LHCN-M2 (cell line): Measurements from ENCODE around the gene ARIH2. TPM values are rescaled to one million over a fixed set of nuclear protein-coding genes. Genes with fewer than 3 reads are reported as not detected.

Experiments used
- DNase-seq: peaks from one replicate; pipeline ENCODE4 v3.0.0-alpha.2; 2012; ENCODE audit warnings: low read depth
- total RNA-seq: library from RNA; depleted of rRNA; stranded (reverse); fragments of >200 nt; gene quantifications from 2 replicates; pipeline ENCODE4 v1.2.3, GENCODE V29; 2014

The ARIH2 gene
- total RNA-seq, 1 experiment from 2014 or later: 84.3 TPM

DNA sequence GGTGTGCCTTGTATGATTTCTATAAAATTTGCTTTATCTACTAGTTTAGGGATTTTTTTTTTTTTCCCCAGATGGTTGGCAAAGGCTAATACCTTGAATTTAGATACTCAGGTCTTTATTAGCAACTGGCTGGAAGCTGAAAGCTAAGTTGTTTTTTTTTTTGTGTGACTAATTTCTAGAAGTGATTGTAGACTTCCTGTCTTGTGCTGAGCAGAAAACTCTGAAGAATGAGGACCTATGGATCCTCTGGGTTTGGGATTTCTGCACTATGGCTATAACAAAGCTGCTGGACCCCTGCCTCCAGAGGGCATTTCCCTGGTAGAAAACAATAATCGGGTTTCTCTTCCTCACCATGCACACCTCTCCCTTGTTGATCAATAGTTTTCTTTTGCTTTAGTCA, 10.0 kb downstream of the ARIH2 start:
- no peak for DNase-seq

DNA sequence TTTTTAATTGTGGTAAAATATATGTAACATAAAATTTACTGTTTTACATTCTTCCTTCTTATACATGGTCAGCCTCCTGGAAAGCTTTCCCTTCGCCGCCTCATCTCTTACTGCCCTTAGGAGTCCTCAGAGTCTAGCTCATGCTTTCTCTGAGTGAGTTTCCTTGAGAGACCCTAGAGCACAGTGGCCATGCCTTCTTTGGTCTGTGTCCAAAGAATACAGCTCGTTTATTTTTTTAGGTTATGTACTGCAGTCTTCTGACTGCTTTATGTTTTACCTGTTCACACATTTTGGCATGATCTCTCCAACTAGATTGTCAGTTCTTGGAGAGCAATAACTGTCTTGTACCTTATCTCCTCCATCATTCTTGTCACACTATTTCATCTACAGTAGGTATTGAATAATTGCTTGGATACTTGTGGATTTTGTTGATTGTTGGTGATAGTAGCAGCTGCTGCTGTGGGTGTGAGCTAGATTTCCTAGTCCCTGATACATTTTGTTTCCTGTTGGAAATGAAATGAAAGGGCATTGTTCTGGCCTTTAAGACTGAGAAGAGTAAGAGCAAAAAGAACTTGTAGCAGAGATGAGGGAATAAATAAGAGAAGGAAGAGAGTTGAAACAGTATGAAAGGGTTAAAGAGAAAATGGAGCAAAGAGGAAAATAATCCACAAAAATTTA, 10.9 kb downstream of the ARIH2 start:
- DNase-seq: peak; percentile 16

DNA sequence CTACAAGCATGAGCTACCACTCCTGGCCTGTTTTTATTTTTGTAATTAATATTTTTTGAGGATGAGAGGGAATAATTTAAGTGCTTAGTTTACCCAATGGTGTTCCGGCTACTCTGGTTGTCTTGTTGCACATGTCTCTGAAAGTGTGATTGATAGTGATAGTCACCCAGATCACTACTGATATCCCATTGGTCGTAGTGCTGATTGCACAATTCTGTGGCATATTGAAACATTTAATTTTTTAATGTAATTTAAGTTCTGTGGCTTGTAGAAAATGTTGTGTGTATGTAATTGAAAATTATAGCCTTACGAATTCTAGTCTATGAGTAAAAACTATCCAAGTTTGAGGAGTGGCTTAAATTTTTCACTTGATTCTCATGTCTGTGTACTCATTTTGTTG, 11.9 kb downstream of the ARIH2 start:
- DNase-seq: no peak

DNA sequence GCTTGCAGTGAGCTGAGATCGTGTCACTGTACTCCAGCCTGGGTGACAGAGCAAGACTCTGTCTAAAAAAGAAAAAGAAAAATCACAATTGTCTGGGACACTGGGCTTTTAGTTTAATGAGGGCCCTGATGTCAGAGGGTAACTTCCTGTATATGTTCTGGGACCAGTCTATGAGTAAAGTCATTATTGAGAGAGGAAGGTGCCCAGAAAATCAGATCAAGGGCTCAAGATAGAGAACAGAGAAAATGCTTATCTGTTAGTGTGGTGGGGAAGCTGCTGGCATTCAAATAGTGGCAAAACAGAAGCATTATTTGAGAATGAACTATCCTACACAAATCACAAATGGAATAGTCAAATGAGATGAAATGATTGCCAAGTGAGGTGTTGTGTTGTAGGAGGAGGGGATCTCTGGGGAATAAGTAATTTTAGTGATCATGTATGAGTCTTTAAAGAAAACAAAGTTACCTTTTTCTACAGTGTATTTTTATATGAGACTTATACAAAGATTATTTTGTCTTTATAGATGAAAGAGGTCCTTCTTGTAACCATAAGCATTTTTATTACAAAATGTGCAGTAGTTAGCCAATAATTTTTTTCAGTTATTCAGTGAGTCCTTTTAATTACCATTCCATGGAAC, 13.4 kb downstream of the ARIH2 start:
- no peak for DNase-seq

GRCh38 chr3:48934333-48934991, 15.8 kb downstream of the ARIH2 start:
- DNase-seq: no peak

- DNase-seq: no peak
These were observed 16.9 kb downstream of the ARIH2 start for GRCh38 chr3:48935530-48935929.

GRCh38 chr3:48938156-48938555, 19.5 kb downstream of the ARIH2 start:
- DNase-seq: no peak

DNA sequence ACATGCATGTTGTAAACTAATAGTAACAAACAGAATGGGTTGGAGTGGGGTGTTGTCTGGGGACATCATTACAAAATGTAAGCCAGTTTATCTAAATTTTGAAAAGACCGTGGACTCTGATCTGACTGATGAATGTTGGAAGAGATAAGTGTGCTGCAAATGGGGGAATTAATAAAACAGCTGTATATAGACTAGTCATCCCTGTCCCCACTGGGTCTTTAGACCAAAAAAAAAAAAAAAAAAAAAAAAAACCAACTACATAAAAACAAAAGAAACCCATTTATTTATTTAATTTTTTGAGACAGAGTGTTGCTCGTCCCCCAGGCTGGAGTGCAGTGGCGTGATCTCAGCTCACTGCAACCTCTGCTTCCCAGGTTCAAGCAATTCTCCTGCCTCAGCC, 20.0 kb downstream of the ARIH2 start:
- DNase-seq: no peak

DNA sequence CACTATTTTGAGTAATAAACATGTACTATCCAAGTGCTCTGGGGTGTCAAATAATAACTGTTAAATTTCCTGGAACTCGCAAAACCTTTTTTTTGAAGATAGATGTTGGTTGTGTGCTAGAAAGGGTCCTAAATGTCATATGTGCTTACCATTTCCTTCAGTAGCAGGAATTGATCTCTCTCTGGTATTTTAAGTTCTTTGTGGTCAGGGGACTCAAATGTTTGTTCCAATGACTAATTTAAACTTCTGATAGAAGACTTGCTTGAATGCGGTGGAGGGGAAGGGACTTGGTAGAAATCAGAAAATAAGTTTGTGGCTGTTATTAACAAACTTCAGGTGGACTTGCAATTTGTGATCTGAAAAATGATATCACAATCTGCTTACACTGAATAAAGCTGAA, 26.8 kb downstream of the ARIH2 start:
- DNase-seq: no peak

DNA sequence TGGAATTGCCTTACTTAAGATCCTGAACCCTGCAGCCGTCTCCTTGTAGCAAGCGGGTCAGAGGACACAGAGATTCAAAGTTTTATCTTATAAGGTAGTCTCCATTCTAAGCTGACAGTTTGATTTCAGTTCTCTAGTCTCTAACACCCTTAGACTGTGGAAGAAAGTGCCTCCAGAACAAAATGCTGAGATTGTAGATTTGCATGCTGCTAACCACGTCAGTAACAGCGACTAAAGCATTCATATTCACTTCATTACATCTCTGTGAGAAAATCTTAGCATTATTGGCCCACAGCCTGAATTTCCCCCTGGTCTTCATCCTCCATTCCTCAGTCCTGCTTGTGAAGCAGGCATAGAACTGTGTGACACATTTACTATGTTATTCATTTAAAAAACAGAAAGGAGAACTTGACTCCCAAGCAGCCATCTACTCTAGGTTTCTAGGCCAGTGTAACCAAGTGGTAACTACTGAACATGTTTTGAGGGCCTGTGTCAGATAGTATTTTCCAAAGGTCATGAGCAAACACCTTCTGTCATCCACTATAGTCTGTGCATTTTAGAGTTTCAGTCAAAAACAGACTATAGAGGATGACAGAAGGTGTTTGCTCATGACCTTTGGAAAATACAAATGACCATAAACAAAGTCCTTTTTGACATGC, 27.4 kb downstream of the ARIH2 start:
- no peak for DNase-seq

GRCh38 chr3:48949376-48949717, 30.7 kb downstream of the ARIH2 start:
- DNase-seq: no peak

DNA sequence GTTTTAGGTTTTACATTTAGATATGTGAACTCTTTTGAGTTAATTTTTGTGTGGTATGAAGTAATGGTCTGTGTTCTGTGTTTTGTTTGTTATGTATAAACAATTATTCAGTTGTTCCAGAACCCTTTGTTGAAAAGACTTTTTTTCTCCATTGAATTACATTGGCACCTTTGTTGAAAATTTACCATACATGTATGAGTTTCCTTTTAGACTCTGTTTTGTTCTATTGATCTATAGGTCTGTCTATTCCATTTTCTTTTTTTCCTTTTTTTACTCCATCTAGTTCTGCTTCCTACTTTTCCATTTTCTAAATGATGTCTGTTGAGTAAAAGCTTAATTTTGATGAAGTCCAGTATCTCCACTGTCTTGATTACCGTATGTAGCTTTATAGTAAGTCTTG, 31.4 kb downstream of the ARIH2 start:
- DNase-seq: no peak

GRCh38 chr3:48951764-48952163, 33.1 kb downstream of the ARIH2 start:
- DNase-seq: no peak

- DNase-seq: no peak
These were observed 34.0 kb downstream of the ARIH2 start for GRCh38 chr3:48952510-48953118.

DNA sequence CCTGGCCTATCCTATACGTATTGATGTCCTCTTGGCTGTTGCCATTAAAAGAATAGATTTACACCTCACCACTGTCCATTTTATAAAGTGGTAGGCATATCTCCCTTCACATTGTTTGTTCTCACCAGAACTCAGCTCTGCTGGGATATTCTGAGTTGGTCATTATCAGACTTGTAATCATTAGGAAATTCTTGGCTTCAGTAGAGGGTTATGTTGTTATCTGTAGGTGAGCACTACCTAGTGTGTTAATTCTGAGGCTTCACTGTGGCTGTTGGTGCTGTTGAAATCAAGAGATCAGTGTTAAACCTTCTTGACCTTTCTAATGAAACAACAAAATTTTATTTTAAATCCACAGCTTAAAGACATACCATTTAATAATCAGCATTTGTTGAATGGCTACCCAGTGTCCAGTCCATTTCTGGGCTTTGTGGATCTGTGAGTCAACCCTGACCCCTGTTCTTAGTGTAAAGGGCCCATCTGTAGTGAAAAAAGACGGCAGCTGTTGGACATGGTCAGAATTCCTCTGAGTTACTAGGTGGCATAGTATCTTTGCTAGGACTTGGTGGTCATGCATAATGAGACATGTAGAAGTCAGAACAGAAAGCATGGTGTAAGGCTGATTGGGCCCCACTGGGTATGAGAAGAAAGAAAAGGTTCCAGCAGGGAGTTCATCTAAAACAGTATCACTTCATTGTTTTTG, 38.5 kb downstream of the ARIH2 start:
- peak; percentile 80 for DNase-seq

DNA sequence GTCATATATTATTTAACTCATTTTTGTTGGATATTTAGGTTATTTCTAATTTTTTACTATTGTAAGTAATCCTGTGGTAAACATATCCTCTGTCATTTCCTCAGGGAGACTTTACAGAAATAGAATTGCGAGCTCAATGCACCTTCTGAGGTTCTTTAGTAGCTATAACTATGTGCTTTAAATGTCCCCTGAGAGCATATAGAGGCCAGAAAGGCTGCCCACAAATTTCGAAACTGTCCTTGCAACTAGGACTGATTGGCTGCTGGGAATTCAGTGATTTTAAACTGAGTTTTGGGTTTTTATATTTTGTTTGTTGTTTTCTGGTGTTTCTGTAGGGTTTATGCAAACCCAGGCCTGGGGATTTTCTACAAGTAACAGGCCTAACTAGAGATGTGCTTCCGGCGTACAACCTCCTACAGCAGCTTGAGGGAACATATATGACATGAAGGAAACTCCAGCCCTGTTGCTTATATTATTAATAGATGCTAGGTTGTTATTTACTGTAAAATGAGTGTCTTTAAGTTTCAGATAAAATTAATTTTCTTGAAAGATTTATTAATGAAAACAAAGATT, 42.3 kb downstream of the ARIH2 start:
- peak; percentile 71 for DNase-seq

DNA sequence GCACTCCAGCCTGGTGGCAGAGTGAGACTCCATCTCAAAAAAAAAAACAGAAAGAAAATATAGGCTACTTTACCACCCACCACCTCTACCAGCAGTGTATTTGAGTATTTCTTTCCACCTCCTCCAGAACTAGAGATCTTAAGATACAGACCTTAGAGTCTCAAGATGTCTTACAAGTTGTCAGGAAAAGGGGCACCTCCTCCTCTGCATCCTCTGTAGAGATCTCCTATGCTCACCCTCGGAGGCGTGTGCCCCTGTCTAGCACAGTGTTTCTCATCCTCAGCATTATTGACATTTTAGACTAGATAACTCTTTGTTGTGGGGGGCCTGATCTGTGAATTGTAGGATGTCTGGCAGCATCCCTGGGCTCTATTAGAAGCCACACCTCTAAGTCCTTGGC, 43.7 kb downstream of the ARIH2 start:
- no peak for DNase-seq

DNA sequence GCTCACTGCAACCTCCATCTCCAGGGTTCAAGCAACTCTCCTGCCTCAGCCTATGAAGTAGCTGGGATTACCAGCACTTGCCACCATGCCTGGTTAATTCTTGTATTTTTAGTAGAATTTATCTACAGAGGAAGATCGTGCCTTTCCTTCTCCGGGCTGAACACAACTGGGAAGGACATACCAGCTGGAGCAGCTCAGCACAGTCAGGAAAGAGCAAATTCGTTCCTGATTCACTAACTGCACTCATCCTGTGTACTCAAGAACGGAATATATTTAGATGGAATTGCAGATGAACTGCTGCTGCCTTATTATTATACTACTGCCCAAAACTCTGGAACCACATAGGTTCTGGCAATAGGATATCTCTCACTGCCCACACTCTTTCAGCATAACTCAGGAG, 44.3 kb downstream of the ARIH2 start:
- DNase-seq: no peak

DNA sequence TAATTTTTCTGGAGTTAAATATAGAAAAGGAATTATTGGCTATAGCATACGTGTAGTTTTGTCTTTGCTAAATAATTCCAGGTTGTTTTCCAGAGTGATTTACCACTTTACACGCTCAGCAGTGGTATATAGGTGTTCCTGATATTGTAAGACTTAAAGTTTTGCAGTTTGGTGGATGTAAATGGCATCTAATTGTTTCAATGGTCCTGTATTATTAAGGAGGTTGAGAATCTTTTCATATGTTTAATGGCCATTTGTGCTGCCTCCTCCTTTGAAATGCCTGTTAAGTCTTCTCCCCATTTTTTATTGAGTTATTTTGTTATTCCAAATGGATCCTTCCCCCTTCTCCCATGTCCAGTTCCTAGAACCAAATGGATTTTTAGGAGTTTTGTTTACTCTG, 44.9 kb downstream of the ARIH2 start:
- DNase-seq: no peak

GRCh38 chr3:48966367-48966766, 47.7 kb downstream of the ARIH2 start:
- peak; percentile 53 for DNase-seq

- peak; percentile 62 for DNase-seq
These were observed 48.3 kb downstream of the ARIH2 start for GRCh38 chr3:48966876-48967361.
